NB4 (cell line): ENCODE results near the gene CHST4.
"Not testable (repeated sequence)": the region's sequence is repeated elsewhere in the genome, so short reads cannot be mapped to it uniquely, and the experiment has no call there.

Experiments used
- DNase-seq: peaks from one replicate; pipeline ENCODE4 v3.0.0; 2010; ENCODE audit warnings: low read depth
- H3K4me3 ChIP-seq: one replicate; pipeline ENCODE4 v1.5.1; 2011; ENCODE audit warnings: mild to moderate bottlenecking, low read depth, low read length, moderate library complexity
- MYC ChIP-seq: IDR thresholded peaks from 2 replicates; pipeline ENCODE4 v1.6.1; 2011; ENCODE audit warnings: low read depth, low read length
- POLR2A ChIP-seq: IDR thresholded peaks from 2 replicates; pipeline ENCODE4 v1.6.1; 2011; ENCODE audit warnings: mild to moderate bottlenecking; ENCODE audit not compliant: insufficient read length; ENCODE audit errors: extremely low read depth
- TF ChIP-seq, protein P1 (sequence below): IDR thresholded peaks from 2 replicates; pipeline ENCODE4 v1.6.1; 2011; ENCODE audit warnings: low read depth, low read length
- TF ChIP-seq, protein P2 (sequence below): IDR thresholded peaks from one replicate; pipeline ENCODE4 v1.5.1; 2012; ENCODE audit warnings: low read depth, low read length

Gene CHST4

DNA sequence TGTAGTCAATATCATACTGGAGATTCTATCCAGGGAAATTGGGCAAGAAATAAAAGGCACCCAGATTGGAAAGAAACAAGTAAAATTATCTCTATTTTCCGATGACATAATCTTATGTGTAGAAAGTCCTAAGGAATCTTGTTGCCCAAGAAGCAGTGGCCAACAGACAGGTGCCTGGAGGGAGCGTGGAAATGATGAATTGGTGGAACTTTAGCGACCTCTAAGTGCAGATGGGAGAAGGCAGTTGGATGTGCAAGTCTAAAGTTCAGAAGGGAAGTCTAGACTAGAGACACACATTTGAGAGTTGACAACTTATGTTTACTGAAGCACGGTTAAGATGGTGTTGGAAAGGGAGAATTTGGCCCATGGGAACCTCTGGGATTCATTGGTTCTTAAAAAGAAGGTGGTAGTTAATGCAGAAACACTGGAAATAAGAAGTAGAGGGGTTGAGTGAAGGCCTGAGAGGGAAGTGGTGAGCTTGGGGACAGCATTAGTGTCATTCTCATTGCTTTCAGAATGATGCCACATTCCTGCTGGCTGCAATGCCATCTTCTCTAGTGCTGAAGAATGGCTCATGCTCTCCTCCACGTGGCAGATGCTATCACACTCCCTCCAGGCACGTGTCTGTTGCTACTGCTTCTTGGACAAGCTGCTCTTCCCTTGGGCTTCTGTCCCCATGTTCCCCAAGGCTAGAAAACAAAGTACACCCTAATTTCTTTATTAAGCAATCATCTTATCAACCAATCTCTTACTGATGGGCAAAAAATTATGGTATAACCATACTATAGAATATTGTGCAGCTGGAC is 26.7 kb downstream of the CHST4 start:
- TF ChIP-seq POLR2A: no peak
- no peak for TF ChIP-seq MYC
- TF ChIP-seq, protein P1, sequence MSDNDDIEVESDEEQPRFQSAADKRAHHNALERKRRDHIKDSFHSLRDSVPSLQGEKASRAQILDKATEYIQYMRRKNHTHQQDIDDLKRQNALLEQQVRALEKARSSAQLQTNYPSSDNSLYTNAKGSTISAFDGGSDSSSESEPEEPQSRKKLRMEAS: no peak
- TF ChIP-seq, protein P2, sequence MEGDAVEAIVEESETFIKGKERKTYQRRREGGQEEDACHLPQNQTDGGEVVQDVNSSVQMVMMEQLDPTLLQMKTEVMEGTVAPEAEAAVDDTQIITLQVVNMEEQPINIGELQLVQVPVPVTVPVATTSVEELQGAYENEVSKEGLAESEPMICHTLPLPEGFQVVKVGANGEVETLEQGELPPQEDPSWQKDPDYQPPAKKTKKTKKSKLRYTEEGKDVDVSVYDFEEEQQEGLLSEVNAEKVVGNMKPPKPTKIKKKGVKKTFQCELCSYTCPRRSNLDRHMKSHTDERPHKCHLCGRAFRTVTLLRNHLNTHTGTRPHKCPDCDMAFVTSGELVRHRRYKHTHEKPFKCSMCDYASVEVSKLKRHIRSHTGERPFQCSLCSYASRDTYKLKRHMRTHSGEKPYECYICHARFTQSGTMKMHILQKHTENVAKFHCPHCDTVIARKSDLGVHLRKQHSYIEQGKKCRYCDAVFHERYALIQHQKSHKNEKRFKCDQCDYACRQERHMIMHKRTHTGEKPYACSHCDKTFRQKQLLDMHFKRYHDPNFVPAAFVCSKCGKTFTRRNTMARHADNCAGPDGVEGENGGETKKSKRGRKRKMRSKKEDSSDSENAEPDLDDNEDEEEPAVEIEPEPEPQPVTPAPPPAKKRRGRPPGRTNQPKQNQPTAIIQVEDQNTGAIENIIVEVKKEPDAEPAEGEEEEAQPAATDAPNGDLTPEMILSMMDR: peak; percentile 24
- H3K4me3 ChIP-seq: no peak overlapping the region
- DNase-seq: peak; percentile 46

DNA sequence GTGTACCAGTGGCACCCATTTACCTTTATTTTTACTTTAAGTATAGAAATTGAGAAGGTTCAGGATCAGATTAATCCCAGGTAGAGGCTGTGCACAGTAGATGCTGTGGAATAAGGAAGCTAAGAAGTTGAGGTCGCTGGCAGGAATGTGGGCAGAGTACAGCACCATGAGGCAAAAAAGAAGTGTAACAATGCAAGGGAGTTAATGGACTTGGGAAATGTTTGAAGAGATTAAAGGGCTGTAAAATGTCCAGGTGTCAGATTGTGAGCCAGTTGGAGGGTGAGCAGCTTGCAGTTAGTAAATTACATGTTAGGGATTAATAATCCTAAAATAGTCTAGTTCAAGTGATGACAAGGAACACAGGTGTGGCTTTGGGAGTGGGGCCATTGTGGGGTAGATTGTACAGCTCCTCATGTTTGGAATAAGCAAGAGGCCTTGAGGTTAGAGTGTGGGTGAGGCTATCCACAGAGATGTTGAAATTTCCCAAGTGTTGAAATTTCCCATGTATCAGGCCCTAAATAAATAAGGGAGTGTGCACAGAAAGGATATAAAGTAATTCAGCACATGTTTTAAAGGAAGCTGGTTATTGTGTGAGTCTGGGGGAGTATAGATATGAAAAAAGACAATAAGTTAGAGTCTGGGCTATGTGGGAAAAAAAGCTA is 29.1 kb downstream of the CHST4 start:
- no peak for TF ChIP-seq POLR2A
- TF ChIP-seq, protein P1: 0 out of 2 replicates have a peak, but pooled peaks have one; percentile 18
- DNase-seq: peak; percentile 82
- H3K4me3 ChIP-seq: no peak overlapping the region

DNA sequence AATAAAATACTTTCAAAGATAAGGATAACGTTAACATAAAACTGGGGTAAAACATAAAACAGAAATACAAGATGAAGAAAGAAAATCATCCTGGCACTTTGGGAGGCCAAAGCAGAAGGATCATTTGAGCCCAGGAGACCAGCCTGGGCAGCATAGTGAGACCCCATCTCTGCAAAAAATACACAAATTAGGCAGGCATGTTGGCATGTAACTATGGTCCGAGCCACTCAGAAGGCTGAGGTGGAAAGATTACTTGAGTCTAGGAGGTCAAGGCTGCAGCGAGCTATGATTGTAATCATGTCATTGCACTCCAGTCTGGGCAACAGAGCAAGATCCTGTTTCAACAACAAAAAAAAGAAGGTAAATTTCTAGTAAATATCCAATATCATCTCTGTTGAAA is 31.1 kb downstream of the CHST4 start:
- DNase-seq: no peak
- H3K4me3 ChIP-seq: no peak overlapping the region
- TF ChIP-seq, protein P2: no peak
- TF ChIP-seq, protein P1: no peak
- TF ChIP-seq POLR2A (no peak), MYC (no peak)

DNA sequence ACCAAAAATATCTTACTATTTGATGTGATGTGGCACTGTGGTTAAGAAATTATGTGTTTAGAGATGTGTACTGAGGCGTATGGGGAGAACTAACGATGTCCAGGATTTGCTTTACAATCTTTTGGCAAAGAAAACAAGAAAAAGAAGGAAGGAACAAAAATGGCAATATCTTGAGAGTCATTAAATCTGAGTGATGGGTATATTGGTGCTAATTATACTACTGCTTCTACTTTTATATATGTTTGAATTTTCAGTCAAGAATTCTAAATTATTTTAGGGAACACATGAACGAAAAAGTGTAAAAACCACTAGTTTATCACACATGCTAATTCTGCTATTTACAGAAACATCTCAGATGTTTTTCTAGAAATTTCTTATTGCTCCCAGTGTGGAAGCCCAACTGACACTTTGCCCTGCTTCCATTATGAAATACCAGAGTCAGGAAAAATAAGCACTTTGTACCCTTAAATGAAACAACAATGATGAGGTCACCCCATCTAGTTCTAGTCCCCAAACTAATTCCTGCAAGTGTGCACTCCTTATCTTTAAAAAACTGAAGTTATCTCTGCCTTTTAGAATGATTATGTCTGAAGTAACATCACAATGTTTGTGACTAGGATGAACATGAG is 31.8 kb downstream of the CHST4 start:
- no peak for DNase-seq
- TF ChIP-seq, protein P1: no peak
- TF ChIP-seq MYC: no peak
- no peak for TF ChIP-seq POLR2A
- TF ChIP-seq, protein P2: no peak
- H3K4me3 ChIP-seq: no peak overlapping the region

DNA sequence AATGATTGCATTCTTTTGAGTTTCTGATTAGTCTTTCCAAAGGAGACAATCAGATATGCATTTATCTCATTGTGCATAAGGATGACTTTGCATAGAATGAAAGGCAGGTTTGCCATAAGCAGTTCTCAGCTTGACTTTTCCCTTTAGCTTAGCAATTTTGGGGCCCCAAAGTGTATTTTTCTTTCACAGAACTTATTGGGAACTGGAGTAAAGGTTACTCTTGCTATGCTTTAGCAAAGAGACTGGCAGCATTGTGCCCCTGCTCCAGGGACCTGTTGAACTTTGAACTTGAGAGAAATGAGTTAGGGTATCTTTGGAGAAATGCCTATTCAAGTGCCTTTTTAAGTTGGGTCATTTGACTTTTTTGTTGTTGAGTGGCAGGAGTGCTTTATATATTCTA is 33.6 kb downstream of the CHST4 start:
- no peak overlapping the region for H3K4me3 ChIP-seq
- no peak for DNase-seq
- no peak for TF ChIP-seq MYC
- TF ChIP-seq, protein P1: no peak
- TF ChIP-seq, protein P2: no peak
- TF ChIP-seq POLR2A: no peak

DNA sequence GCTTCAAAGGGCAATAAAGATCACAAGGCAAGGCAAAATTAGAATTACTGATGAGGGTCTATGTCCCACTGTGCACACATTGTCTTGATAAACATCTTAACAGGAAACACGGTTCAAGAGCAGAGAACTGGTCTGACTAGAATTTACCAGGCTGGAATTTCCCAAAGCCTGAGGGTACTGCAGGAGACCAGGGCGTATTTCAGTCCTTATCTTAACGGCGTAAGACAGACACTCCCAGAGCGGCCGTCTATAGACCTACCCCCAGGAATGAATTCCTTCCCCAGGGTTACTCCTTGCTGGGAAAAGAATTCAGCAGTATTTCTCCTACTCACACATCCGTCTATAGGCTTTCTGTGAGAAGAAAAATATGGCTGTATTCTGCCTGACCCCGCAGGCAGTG is 35.7 kb downstream of the CHST4 start:
- DNase-seq: not testable (repeated sequence)

More for the DNA sequence above, 35.7 kb downstream of the CHST4 start:
- H3K4me3 ChIP-seq: not testable (repeated sequence)
